HG03060 (cell line): Measurements from ENCODE around the gene AMDHD2.
A peak's percentile ranks its signal among the peaks of the same experiment; 100 is the strongest.

Experiments
- ATAC-seq: cut with Tn5 transposase; IDR thresholded peaks from one replicate; pipeline ENCODE4 v1.9.1; 2021; ENCODE audit warnings: low read depth, moderate number of reproducible peaks; ENCODE audit not compliant: unreplicated experiment

The AMDHD2 gene

GRCh38 chr16:2515180-2515851, 4.9 kb upstream of the AMDHD2 start:
- no peak for ATAC-seq

- no peak for ATAC-seq
Observed at GRCh38 chr16:2516391-2517240, 3.6 kb upstream of the AMDHD2 start.

GRCh38 chr16:2517954-2518605, 2.1 kb upstream of the AMDHD2 start:
- ATAC-seq, result no peak

GRCh38 chr16:2518823-2519710, 1.1 kb upstream of the AMDHD2 start:
- no peak for ATAC-seq

- no peak for ATAC-seq
Observed at GRCh38 chr16:2519711-2520080, 475 bp upstream of the AMDHD2 start.

GRCh38 chr16:2520784-2521531, 787 bp downstream of the AMDHD2 start:
- no peak for ATAC-seq

GRCh38 chr16:2523801-2524231, 3.6 kb downstream of the AMDHD2 start:
- ATAC-seq, result no peak

- ATAC-seq, result no peak
Observed at GRCh38 chr16:2524339-2524938, 4.3 kb downstream of the AMDHD2 start.

GRCh38 chr16:2526135-2526534, 6.0 kb downstream of the AMDHD2 start:
- ATAC-seq, result no peak

GRCh38 chr16:2527071-2527783, 7.1 kb downstream of the AMDHD2 start:
- no peak for ATAC-seq

- no peak for ATAC-seq
Observed at GRCh38 chr16:2527784-2528100, 7.6 kb downstream of the AMDHD2 start.

GRCh38 chr16:2528161-2529060, 8.2 kb downstream of the AMDHD2 start:
- ATAC-seq, result no peak

GRCh38 chr16:2529061-2529931, 9.1 kb downstream of the AMDHD2 start:
- no peak for ATAC-seq

GRCh38 chr16:2529961-2530628, 9.9 kb downstream of the AMDHD2 start:
- no peak for ATAC-seq

- ATAC-seq, result no peak
Observed at GRCh38 chr16:2530629-2531318, 10.6 kb downstream of the AMDHD2 start.

- peak; percentile 3 for ATAC-seq
Observed at GRCh38 chr16:2531371-2531695, 11.2 kb downstream of the AMDHD2 start, which contains the start of gene CEMP1. TSS of gene CEMP1 (minus strand) at chr16:2531408. CDS start at chr16:2531073, 335 bp downstream.
